Measurements from ENCODE around the gene ADH1B. TPM values are rescaled to one million over a fixed set of nuclear protein-coding genes. Genes with fewer than 3 reads are reported as not detected.
"Not testable (repeated sequence)": the region's sequence is repeated elsewhere in the genome, so short reads cannot be mapped to it uniquely, and the experiment has no call there.

The ADH1B gene
- total RNA-seq (2012; rRNA removed) = under 0.01 and 0.36 TPM in 2 replicates
- 0.10 and 0.46 TPM in 2 replicates for polyA plus RNA-seq (2012; rRNA removed)
- 0.40 TPM in 1 of 2 replicates, not detected in the other for polyA plus RNA-seq (2012; cell fraction: cytosol; rRNA removed)
- polyA plus RNA-seq (2012; cell fraction: nucleus; rRNA removed; ENCODE audit: low replicate concordance) = 0.08 and 1.1 TPM in 2 replicates
- Bru-seq, nascent RNA = percentile 46 among the genes with signal in this experiment
- BruChase-seq, experiment 1, labeled RNA remaining after a 6-hour chase = percentile 62 among the genes with signal in this experiment
- percentile 48 among the genes with signal in this experiment for BruChase-seq, experiment 2, labeled RNA remaining after a 2-hour chase
- long read RNA-seq, full-length matches to known transcripts = 45 of 59 reads
- long read RNA-seq, partial matches to known transcripts = 8 of 59 reads
- long read RNA-seq, other reads (novel, unspliced or antisense) = 6 of 59 reads

GRCh38 chr4:99321241-99322191, at the start of gene ADH1B:
TSS of gene ADH1B (minus strand) at chr4:99321401. CDS start at chr4:99321331, 70 bp downstream.
- H3K9me3 ChIP-seq (ENCODE audit: control insufficient read depth, insufficient read depth, low read length) = no peaks in the 10 kb centered on the region
- WGBS, 2 experiments (ENCODE audit: extremely low coverage in 2 of 2, insufficient read length in 1 of 2) = no CpG with 5 or more reads among the region's 8 CpGs
- ChIA-PET POLR2A (ENCODE audit: unreplicated experiment) (no interaction called here), CTCF (interaction anchor here (0.5 kb wide), 1 partner anchor 377 kb away, joined by 3 read pairs; no protein-coding TSS in a partner anchor)
- peak within 1 kb of the TSS; percentile 83; the same call in 1 of the 2 replicates for H2BK20ac ChIP-seq (ENCODE audit: low read depth, low read length)
- H4K8ac ChIP-seq (ENCODE audit: low read depth in 2 of 2, low read length in 2 of 2) = peak within 1 kb of the TSS in 1 of 2 experiments; percentile 80; a peak in 1 of 4 replicates
- H3K27me3 ChIP-seq (ENCODE audit: control insufficient read depth, insufficient read depth, low read length) = no peaks in the 10 kb centered on the region
- peak within 1 kb of the TSS; percentile 1; the same call in 1 of the 2 replicates for H3K4me3 ChIP-seq (ENCODE audit: insufficient read depth, low read depth, low read length)
- H3K36me3 ChIP-seq (ENCODE audit: control insufficient read depth, insufficient read depth, low read length) = peaks cover 9% of the 10 kb centered on the region; the same call in 1 of the 2 replicates
- no peak within 1 kb of the TSS; the same call in 1 of the 2 replicates for H3K4me2 ChIP-seq (ENCODE audit: low read depth, low read length)
- BruUV-seq (replicated peaks) = no TSS peak
- H4K20me1 ChIP-seq (ENCODE audit: insufficient read depth, low read length) = no peaks in the 10 kb centered on the region
- H3K4ac ChIP-seq (ENCODE audit: low read depth, low read length) = peak within 1 kb of the TSS; percentile 67; the same call in 1 of the 2 replicates
- H3K18ac ChIP-seq (ENCODE audit: low read depth, low read length) = peak within 1 kb of the TSS; percentile 97
- H3K9me1 ChIP-seq (ENCODE audit: insufficient read depth, low read length) = no peaks in the 10 kb centered on the region
- TF ChIP-seq MAZ (IDR thresholded peaks at IDR 0.05; ENCODE audit: borderline replicate concordance, low read depth, low read length) (no peak), BHLHE40 (IDR thresholded peaks at IDR 0.05; ENCODE audit: low read depth, low read length) (no peak)
- peak within 1 kb of the TSS; percentile 35; the same call in 1 of the 2 replicates for H3K23ac ChIP-seq (ENCODE audit: low read depth, low read length)
- no peaks in the 10 kb centered on the region for H3K79me1 ChIP-seq (ENCODE audit: low read depth in 1 of 2, low read length in 2 of 2)
- peak within 1 kb of the TSS; percentile 3 for H2AK9ac ChIP-seq (replicated peaks; ENCODE audit: low read depth, low read length, poor library complexity)
- ATAC-seq (ENCODE audit: low read depth) (peak; percentile 17; the same call in 1 of the 2 replicates), DNase-seq (no peak)
- peak within 1 kb of the TSS; percentile 38 for H3K14ac ChIP-seq (replicated peaks; ENCODE audit: low read depth, low read length)
- H4K5ac ChIP-seq (ENCODE audit: low read depth, low read length) = peak within 1 kb of the TSS; percentile 91
- H2BK15ac ChIP-seq (ENCODE audit: low read depth, low read length) = peak within 1 kb of the TSS; percentile 49; the same call in 1 of the 3 replicates
- peak within 1 kb of the TSS; percentile 64 for H2BK120ac ChIP-seq (ENCODE audit: low read depth, low read length)
- no peak within 1 kb of the TSS for H2BK5ac ChIP-seq (ENCODE audit: low read depth, low read length, poor library complexity, severe bottlenecking)
- peak within 1 kb of the TSS; percentile 11; the same call in 1 of the 2 replicates for H3K9ac ChIP-seq (ENCODE audit: low read depth, low read length)
- H3K27ac ChIP-seq (ENCODE audit: insufficient read depth, low read length) = peak within 1 kb of the TSS; percentile 43; the same call in 1 of the 2 replicates
- intact Hi-C loops (cut with micrococcal nuclease) = no loop called here
- dilution Hi-C loops (cut with HindIII; ENCODE audit: low sequenced_read_pairs, unreplicated experiment) = no loop called here
- H3K4me1 ChIP-seq (ENCODE audit: control insufficient read depth, insufficient read depth, low read length) = peaks cover 9% of the 10 kb centered on the region; the same call in 1 of the 2 replicates
- peak within 1 kb of the TSS; percentile 50 for H4K91ac ChIP-seq (ENCODE audit: insufficient read depth, low read depth, low read length)
- H2AFZ ChIP-seq (replicated peaks; ENCODE audit: low read length, poor library complexity) = peak within 1 kb of the TSS; percentile 76
- H2AK5ac ChIP-seq (ENCODE audit: low read depth, low read length) = peak within 1 kb of the TSS; percentile 74
- no peak within 1 kb of the TSS for H3K56ac ChIP-seq (ENCODE audit: extremely low read depth, insufficient read depth, low read length)
- in situ Hi-C loops (cut with MboI; ENCODE audit: low sequenced_read_pairs) = no loop called here

- H2BK20ac ChIP-seq (ENCODE audit: low read depth, low read length); H3K4me1 ChIP-seq (ENCODE audit: control insufficient read depth, insufficient read depth, low read length); H3K4ac ChIP-seq (ENCODE audit: low read depth, low read length); H2BK5ac ChIP-seq (ENCODE audit: low read depth, low read length, poor library complexity, severe bottlenecking); H4K8ac ChIP-seq (ENCODE audit: low read depth in 2 of 2, low read length in 2 of 2); H3K79me1 ChIP-seq (ENCODE audit: low read depth in 1 of 2, low read length in 2 of 2); H3K23ac ChIP-seq (ENCODE audit: low read depth, low read length); H3K14ac ChIP-seq (replicated peaks; ENCODE audit: low read depth, low read length); H3K27me3 ChIP-seq (ENCODE audit: control insufficient read depth, insufficient read depth, low read length); BruUV-seq (replicated peaks); H2AK9ac ChIP-seq (replicated peaks; ENCODE audit: low read depth, low read length, poor library complexity); H2AK5ac ChIP-seq (ENCODE audit: low read depth, low read length); H4K91ac ChIP-seq (ENCODE audit: insufficient read depth, low read depth, low read length); H3K56ac ChIP-seq (ENCODE audit: extremely low read depth, insufficient read depth, low read length); H3K27ac ChIP-seq (ENCODE audit: insufficient read depth, low read length); dilution Hi-C loops (cut with HindIII; ENCODE audit: low sequenced_read_pairs, unreplicated experiment); POLR2A ChIA-PET (ENCODE audit: unreplicated experiment); in situ Hi-C loops (cut with MboI; ENCODE audit: low sequenced_read_pairs); H3K9me1 ChIP-seq (ENCODE audit: insufficient read depth, low read length); H3K36me3 ChIP-seq (ENCODE audit: control insufficient read depth, insufficient read depth, low read length); intact Hi-C loops (cut with micrococcal nuclease); H2AFZ ChIP-seq (replicated peaks; ENCODE audit: low read length, poor library complexity); ATAC-seq (ENCODE audit: low read depth); H3K4me2 ChIP-seq (ENCODE audit: low read depth, low read length); DNase-seq; H3K9me3 ChIP-seq (ENCODE audit: control insufficient read depth, insufficient read depth, low read length); CTCF ChIA-PET; H3K4me3 ChIP-seq (ENCODE audit: insufficient read depth, low read depth, low read length); H3K18ac ChIP-seq (ENCODE audit: low read depth, low read length); H4K20me1 ChIP-seq (ENCODE audit: insufficient read depth, low read length); H3K9ac ChIP-seq (ENCODE audit: low read depth, low read length); H2BK15ac ChIP-seq (ENCODE audit: low read depth, low read length): not testable (repeated sequence)
- WGBS, 2 experiments (ENCODE audit: extremely low coverage in 2 of 2, insufficient read length in 1 of 2) = no CpG with 5 or more reads among the region's 2 CpGs
- H4K5ac ChIP-seq (ENCODE audit: low read depth, low read length) = peak overlapping the region; percentile 63
- H2BK120ac ChIP-seq (ENCODE audit: low read depth, low read length) = peak overlapping the region; percentile 54; the same call in 1 of the 2 replicates
Measured at GRCh38 chr4:99367817-99368216, 46.6 kb upstream of the ADH1B start.
